ENCODE data around the gene ADAP1.

DNA sequence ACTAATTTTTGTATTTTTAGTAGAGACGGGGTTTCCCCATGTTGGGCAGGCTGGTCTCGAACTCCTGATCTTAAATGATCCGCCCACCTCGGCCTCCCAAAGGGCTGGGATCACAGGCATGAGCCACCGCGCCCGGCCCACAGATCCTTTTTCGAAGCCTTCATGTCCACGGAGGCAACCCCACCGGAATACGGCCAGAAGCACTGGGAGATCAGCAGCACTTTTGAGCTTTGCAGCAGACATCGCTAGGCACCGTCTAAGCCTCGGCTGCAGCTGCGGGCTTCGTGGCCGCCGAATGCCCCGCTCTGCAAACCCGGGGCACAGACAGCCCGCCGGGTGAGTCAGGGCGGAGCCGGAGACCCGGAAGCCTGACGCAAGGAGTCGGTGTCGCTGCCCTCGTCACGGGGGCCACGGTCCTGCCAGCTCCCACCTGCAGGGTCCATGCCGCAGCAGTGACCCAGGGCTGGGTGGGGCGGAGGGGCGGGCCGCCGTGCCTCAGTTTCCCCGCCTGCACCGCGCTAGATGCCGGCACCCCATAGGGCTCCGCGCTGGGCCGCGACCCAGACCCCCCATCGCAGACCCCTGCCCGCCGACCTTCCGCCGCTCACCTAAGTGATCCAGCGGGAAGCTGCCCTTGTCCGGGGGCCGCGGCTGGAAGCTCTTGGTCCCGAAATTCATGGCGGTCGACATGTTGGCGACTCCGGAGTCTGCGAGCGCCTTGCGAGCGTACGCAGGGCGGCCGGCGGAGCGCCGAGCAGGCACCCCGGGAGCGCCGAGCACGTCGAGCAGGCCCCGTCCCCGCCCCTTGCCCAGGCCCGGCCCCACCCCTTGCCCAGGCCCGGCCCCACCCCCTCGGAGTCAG lies 20.6 kb upstream of the ADAP1 start, which contains the start of gene COX19:
- TF ChIP-seq EZH2phosphoT487 (IDR thresholded peaks at IDR 0.05; ENCODE audit: borderline replicate concordance): no peak
- no peak for TF ChIP-seq CTCF (conservative IDR thresholded peaks at IDR 0.05; ENCODE audit: low read length)

Measured in Loucy (cell line).